ENCODE data around the gene E2F6. TPM values are rescaled to one million over a fixed set of nuclear protein-coding genes. Genes with fewer than 3 reads are reported as not detected.

Gene E2F6
- total and polyA plus RNA-seq, 2 donors (not counting 3 experiments of a cell fraction or from before 2014, with no cell fraction given) = 7.9 to 15.7 TPM

DNA sequence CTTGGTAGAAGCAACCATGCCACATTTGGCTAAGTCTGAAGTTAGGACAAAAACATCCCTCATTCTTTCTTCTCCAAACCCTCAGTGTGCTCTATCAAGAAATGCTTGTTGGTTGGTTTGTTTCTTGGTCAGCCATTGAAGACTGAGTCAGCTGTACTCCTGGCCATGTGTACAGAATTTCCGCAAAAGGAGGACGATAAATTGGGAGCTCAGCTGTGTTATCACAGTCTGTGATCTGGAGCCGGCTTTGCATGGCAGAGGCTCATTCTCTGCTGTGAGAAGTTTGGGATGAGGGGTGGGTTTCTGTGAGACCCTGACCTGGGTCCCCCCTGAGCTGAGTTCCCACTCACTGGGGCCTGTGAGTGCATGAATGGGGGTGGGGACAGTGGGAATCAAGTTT is 26.3 kb upstream of the E2F6 start:
- intact Hi-C loops (cut with micrococcal nuclease) (no loop called here), dilution Hi-C loops (cut with MboI; ENCODE audit: extremely low pct_ligation_motif_present, low sequenced_read_pairs) (no loop called here)
- Histone ChIP-seq H3K79me2 (ENCODE audit: control insufficient read depth, insufficient read depth, low read length) (no peaks in the 10 kb centered on the region), H3K9ac (replicated peaks; ENCODE audit: extremely low read depth, insufficient read depth, low read length) (no peak overlapping the region), H3K4me3 (replicated peaks in 1 of 3; ENCODE audit: insufficient read depth in 1 of 3, low read depth in 1 of 3, low read length in 3 of 3) (no peak overlapping the region), H4K20me1 (replicated peaks; ENCODE audit: control insufficient read depth, extremely low read depth, insufficient read depth, low read length) (no peaks in the 10 kb centered on the region), H3K9me3 (replicated peaks; ENCODE audit: control insufficient read depth, insufficient read depth, low read length) (no peaks in the 10 kb centered on the region), H2AFZ (ENCODE audit: low read depth, low read length) (no peak overlapping the region), H3K4me2 (ENCODE audit: insufficient read depth, low read length) (no peak overlapping the region), H3K36me3 (ENCODE audit: control insufficient read depth in 2 of 2, extremely low read depth in 1 of 2, insufficient read depth in 2 of 2, low read length in 2 of 2) (no peaks in the 10 kb centered on the region), H3K27ac (ENCODE audit: insufficient read depth, low read depth, low read length) (no peak overlapping the region), H3K4me1 (ENCODE audit: control insufficient read depth, extremely low read depth, insufficient read depth, low read length) (no peaks in the 10 kb centered on the region), H3K9me1 (replicated peaks; ENCODE audit: control insufficient read depth, extremely low read depth, insufficient read depth, low read length) (no peaks in the 10 kb centered on the region), H3K27me3 (ENCODE audit: control insufficient read depth in 2 of 2, insufficient read depth in 2 of 2, low read length in 2 of 2) (no peaks in the 10 kb centered on the region)
- no peak for DNase-seq (ENCODE audit: low read depth, low spot score)
- no peak for FAIRE-seq
- CTCF ChIA-PET = interaction anchor here (2.1 kb wide), 1 partner anchor 15 kb away, joined by 9 read pairs; no protein-coding TSS in a partner anchor
- POLR2A ChIA-PET = no interaction called here
- BruUV-seq (replicated peaks) = no TSS peak
- no peak for TF ChIP-seq EZH2 (IDR thresholded peaks at IDR 0.05; ENCODE audit: borderline replicate concordance, low read depth, low read length, severe bottlenecking)
- no peak for TF ChIP-seq FOS (IDR thresholded peaks at IDR 0.05; ENCODE audit: borderline replicate concordance, insufficient read depth, low read length)
- no peak for TF ChIP-seq GATA2 (IDR thresholded peaks at IDR 0.05; ENCODE audit: insufficient read depth, insufficient read length, low read depth, low read length)
- TF ChIP-seq, protein P1, sequence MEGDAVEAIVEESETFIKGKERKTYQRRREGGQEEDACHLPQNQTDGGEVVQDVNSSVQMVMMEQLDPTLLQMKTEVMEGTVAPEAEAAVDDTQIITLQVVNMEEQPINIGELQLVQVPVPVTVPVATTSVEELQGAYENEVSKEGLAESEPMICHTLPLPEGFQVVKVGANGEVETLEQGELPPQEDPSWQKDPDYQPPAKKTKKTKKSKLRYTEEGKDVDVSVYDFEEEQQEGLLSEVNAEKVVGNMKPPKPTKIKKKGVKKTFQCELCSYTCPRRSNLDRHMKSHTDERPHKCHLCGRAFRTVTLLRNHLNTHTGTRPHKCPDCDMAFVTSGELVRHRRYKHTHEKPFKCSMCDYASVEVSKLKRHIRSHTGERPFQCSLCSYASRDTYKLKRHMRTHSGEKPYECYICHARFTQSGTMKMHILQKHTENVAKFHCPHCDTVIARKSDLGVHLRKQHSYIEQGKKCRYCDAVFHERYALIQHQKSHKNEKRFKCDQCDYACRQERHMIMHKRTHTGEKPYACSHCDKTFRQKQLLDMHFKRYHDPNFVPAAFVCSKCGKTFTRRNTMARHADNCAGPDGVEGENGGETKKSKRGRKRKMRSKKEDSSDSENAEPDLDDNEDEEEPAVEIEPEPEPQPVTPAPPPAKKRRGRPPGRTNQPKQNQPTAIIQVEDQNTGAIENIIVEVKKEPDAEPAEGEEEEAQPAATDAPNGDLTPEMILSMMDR (IDR thresholded peaks at IDR 0.05; ENCODE audit: extremely low read depth in 1 of 2, insufficient read depth in 1 of 2, low read depth in 1 of 2, low read length in 2 of 2) = no peak
- TF ChIP-seq POLR2A (IDR thresholded peaks at IDR 0.05; ENCODE audit: low read depth, low read length) = no peak
- TF ChIP-seq, protein P2, sequence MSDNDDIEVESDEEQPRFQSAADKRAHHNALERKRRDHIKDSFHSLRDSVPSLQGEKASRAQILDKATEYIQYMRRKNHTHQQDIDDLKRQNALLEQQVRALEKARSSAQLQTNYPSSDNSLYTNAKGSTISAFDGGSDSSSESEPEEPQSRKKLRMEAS (IDR thresholded peaks at IDR 0.05; ENCODE audit: insufficient read depth, insufficient read length) = no peak
- TF ChIP-seq JUN (IDR thresholded peaks at IDR 0.05; ENCODE audit: borderline replicate concordance, insufficient read depth, insufficient read length, low read depth) = no peak
- TF ChIP-seq POLR2AphosphoS5 (IDR thresholded peaks at IDR 0.05; ENCODE audit: insufficient read depth, low read depth, low read length) = no peak
- TF ChIP-seq MYC (IDR thresholded peaks at IDR 0.05; ENCODE audit: low read depth, low read length) = no peak
